Measurements from ENCODE around the gene SERPINB10.

DNA sequence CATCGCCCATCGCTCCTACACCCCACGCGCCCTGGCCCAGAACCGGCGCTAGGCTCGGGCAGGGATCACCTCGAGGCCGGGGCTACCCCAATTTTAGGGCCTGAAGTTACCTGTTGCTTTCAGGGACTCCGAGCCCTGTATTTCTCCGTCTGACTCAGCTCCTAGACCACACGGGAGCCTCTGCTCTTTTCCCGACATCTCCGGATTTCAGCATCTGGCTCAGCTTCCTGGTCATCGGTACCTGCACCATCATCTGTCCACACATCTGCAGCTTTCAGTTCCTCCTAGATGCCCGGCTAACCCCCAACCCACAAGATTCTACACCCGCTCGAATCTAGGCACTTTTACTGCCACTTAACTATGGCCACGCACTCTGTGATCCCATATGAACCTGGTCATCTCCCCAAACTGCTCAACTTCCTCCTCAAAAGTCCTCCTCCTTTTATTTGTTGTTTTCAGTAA lies 29.2 kb downstream of the SERPINB10 start:
- TF ChIP-seq, protein P1, sequence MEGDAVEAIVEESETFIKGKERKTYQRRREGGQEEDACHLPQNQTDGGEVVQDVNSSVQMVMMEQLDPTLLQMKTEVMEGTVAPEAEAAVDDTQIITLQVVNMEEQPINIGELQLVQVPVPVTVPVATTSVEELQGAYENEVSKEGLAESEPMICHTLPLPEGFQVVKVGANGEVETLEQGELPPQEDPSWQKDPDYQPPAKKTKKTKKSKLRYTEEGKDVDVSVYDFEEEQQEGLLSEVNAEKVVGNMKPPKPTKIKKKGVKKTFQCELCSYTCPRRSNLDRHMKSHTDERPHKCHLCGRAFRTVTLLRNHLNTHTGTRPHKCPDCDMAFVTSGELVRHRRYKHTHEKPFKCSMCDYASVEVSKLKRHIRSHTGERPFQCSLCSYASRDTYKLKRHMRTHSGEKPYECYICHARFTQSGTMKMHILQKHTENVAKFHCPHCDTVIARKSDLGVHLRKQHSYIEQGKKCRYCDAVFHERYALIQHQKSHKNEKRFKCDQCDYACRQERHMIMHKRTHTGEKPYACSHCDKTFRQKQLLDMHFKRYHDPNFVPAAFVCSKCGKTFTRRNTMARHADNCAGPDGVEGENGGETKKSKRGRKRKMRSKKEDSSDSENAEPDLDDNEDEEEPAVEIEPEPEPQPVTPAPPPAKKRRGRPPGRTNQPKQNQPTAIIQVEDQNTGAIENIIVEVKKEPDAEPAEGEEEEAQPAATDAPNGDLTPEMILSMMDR (IDR thresholded peaks at IDR 0.05; ENCODE audit: poor library complexity), result no peak
- no peak for TF ChIP-seq EZH2 (IDR thresholded peaks at IDR 0.05; ENCODE audit: borderline replicate concordance)
- TF ChIP-seq EZH2phosphoT487 (IDR thresholded peaks at IDR 0.05; ENCODE audit: low read depth, severe bottlenecking, unreplicated experiment), result no peak

Data from hepatocyte (in vitro differentiated cells).